ENCODE results near the gene IL4.
"Not testable (repeated sequence)": the region's sequence is repeated elsewhere in the genome, so short reads cannot be mapped to it uniquely, and the experiment has no call there.

Gene IL4

GRCh38 chr5:132674671-132675506, 1.1 kb downstream of the IL4 start:
- DNase-seq, result no peak

GRCh38 chr5:132675936-132676689, 2.3 kb downstream of the IL4 start:
- no peak for DNase-seq

- DNase-seq, result no peak
These were observed 3.4 kb downstream of the IL4 start for GRCh38 chr5:132677191-132677590.

- no peak for DNase-seq
These were observed 4.1 kb downstream of the IL4 start for GRCh38 chr5:132677682-132678400.

DNA sequence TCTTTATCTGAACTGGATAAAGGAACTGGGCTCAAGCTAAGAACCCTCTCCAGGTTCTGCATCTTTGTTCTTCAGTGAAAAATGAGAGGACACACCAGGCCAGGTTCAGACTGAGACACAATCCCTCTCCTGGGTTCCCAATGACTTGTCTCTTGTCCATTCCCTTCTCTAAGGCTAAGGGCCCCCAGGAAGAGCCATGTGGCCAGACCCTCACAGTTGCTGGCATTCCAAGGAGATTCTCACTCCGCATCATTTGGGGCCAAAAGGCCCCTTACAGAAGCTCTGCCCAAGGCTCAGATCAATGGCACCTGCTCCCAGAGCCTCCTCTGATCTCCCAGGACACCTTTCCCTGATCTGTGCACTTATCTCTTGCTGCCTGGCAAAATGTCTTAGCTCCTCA, 4.9 kb downstream of the IL4 start:
- no peak for DNase-seq

DNA sequence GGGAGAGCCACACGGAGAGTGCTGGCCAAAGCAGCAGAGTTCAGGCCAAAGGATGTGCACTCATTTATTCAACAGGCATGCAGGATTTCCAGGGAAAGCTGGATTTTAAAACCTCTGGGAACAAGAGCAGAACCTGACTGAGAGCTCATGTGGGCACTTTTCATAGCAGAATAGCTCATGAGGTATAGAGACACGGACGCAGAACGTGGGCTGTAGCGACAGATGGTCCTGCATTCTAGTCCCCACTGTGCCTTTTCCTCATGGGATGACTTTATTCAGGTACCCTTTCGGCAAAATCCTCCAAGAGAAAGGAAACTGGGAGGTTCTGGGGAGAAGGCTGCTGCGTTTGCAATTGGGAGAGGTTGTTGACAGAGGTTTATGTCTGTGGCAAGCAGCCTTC, 5.4 kb downstream of the IL4 start:
- DNase-seq, result no peak

DNA sequence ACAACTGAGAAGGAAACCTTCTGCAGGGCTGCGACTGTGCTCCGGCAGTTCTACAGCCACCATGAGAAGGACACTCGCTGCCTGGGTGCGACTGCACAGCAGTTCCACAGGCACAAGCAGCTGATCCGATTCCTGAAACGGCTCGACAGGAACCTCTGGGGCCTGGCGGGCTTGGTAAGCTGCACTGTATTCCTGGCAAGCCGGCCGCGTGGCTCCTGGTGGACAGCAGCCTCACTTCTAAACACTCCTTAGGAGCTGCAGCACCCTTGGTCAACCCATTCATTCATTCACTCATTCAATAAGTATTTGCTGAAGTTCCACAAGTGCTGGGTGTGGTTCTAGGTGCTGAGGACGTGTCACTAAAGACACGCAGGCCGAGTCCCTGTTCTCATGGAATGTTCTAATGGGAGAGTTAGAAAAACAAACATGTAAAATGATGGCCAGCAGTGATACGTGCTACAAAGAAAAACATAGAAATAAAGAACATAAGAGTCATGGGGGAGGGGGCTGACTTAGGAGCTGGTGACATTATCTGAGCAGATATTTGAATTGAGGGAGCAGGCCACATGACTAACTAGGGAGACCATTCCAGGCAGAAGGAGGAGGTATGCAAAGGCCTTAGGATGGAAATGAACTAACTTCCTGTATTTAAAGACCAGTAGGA, 6.1 kb downstream of the IL4 start:
- DNase-seq, result no peak

- DNase-seq, result no peak
These were observed 7.1 kb downstream of the IL4 start for GRCh38 chr5:132680780-132681475.

GRCh38 chr5:132681476-132681831, 7.7 kb downstream of the IL4 start:
- no peak for DNase-seq

- no peak for DNase-seq
These were observed 8.2 kb downstream of the IL4 start for GRCh38 chr5:132681983-132682382.

DNA sequence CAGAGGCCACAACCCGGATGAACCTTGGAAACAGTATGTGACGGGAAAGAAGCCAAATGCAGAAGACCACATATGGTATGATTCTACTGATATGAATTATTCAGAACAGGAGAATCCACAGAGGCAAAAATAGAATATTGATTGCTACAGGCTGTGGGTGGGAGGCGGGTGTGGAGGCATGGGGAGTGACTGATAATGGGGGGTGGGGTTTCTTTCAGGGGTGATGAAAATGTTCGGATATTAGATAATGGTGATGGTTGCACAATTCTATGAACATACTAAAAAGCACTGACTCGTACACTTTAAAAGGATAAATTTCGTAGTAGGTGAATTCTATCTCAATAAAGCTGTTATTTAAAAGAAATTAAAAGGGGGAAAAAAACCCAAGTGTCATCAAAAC, 10.7 kb downstream of the IL4 start:
- no peak for DNase-seq

DNA sequence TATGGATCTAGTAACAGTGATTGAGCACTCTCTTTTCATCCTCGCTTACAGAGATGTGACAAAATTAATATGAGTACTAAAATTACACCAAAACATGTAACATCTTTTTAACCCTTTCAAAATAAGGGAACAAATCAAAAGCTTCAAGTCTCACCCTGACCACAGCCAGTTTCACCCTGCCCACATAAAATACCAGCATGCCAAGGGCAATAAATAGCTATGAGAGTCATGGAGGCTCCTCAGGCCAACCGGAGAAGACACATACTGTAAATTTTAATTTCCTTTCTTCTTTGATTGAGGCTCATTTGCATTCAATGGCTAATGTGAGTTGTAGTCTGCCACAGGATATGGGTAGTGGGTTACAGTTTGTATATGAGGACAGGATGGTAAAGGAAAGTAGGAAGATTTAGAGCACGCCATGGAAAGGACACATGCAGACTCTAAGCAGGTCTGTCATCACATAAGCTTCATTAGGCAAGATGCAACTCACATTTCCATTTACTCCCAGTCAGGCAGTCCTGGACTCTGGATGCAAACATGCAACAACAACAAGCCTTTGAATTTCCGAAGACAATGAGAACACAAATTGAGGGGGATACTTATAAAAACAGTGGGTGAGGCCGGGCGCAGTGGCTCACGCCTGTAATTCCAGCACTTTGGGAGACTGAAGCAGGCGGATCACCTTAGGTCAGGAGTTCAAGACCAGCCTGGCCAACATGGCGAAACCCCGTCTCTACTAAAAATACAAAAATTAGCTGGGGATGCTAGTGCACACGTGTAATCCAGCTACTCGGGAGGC, 11.3 kb downstream of the IL4 start:
- DNase-seq, result no peak

DNA sequence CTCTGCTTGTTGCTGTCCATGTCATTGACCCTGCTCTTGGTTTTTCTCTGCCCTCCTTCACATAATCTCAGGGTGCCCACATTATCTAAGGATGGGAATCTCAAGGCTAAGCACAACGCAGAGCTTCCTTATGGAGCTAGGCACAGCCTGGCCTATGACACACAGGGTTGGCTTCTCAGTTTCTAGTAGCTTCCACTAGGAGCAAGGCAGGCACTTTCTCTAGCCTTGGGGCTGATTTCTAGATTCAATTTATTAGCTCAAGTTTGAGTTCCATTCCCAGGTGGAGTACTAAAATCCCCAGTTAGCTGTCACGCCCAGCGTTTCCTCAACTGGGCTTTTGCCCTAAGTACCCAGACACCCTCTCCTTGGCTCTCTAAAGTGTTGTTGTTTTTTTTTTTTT, 12.4 kb downstream of the IL4 start:
- DNase-seq, result no peak

DNA sequence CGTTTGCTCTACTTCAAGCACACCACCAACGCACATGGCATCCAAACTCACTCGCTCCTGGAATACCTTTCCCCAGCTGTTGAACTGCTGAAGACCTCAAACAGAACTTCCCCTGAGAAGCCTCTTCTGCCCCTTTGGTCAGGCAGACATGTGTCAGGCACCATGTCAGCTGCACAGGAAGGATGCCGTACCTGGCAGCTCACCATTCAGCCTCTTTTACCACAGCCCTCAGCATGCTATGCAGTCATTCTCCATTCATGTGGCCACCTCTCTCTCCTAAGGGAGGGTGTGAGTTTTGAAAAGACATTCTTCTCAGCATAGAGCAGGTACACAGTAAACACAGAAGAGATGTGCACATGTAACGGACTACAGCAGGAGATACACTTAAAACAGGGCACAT, 14.2 kb downstream of the IL4 start:
- no peak for DNase-seq

GRCh38 chr5:132688536-132689339, 14.9 kb downstream of the IL4 start:
- no peak for DNase-seq

- DNase-seq, result no peak
These were observed 15.7 kb downstream of the IL4 start for GRCh38 chr5:132689513-132689912.

DNA sequence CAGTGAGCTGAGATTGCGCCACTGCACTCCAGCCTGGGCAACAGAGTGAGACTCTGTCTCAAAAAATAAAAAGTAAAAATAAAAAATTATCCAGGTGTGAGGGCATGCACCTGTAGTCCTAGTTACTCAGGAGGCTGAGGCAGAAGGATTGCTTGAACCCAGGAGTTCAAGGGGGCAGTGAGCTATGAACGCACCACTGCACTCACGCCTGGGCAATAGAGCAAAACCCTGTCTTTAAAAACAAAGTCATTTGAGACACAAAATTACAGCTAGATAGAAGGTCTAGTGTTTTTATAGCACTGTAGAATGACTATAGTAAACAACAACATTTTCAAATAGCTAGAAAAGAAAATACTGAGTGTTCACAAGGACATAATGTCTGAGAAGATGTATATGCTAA, 16.4 kb downstream of the IL4 start:
- no peak for DNase-seq

- DNase-seq, result not testable (repeated sequence)
These were observed 18.2 kb downstream of the IL4 start for GRCh38 chr5:132691755-132692631.

- DNase-seq, result no peak
These were observed 18.8 kb downstream of the IL4 start for GRCh38 chr5:132692632-132692967.

- no peak for DNase-seq
These were observed 22.2 kb downstream of the IL4 start for GRCh38 chr5:132695956-132696355.

All from NCI-H2081 (cell line).